B cell (primary cell): ENCODE results near the gene ARMC6. TPM values are rescaled to one million over a fixed set of nuclear protein-coding genes. Genes with fewer than 3 reads are reported as not detected.
A peak's percentile ranks its signal among the peaks of the same experiment; 100 is the strongest.

Source experiments
- ATAC-seq: fragments of 200-7000 bp; cut with Tn5 transposase; one replicate; pipeline ENCODE4 v1.10.0; 2021; ENCODE audit warnings: low read depth, mild to moderate bottlenecking, moderate number of reproducible peaks, moderate library complexity
- CTCF ChIA-PET: fragments of 350-600 bp; sonication (Branson Sonifier 250); formaldehyde crosslinking; loops from one replicate; lab custom pipeline; 2021; ENCODE audit warnings: antibody characterized with exemption, inconsistent platforms; lab: Charles Lee
- POLR2A ChIA-PET: fragments of 350-600 bp; sonication (Branson Sonifier 250); formaldehyde crosslinking; loops from one replicate; lab custom pipeline; 2021; ENCODE audit warnings: antibody characterized with exemption; lab: Charles Lee
- DNase-seq: peaks from one replicate; pipeline ENCODE4 v3.0.0; 2013
- H2AFZ ChIP-seq: 2 replicates; pipeline ENCODE4 v1.6.1; 2012; ENCODE audit warnings: mild to moderate bottlenecking, low read depth, low read length; ENCODE audit not compliant: insufficient read depth, poor library complexity, severe bottlenecking
- H3K27ac ChIP-seq, 2 donors: 1 replicate in 1 of 2; 2 replicates in 1 of 2; pipeline ENCODE4 v1.5.1; 2012 to 2013; ENCODE audit warnings: low read length in 2 of 2, mild to moderate bottlenecking in 2 of 2, moderate library complexity in 1 of 2
- H3K27me3 ChIP-seq, 4 experiments: fragments of 200-600 bp in 1 of 4; sonication (generic) in 1 of 4; replicated peaks in 1 of 4; 1 replicate in 2 of 4; 2 replicates in 2 of 4; pipeline versions ENCODE4 v1.6.1 to v1.7.0; 2013 to 2016; ENCODE audit warnings: low read length in 3 of 4, mild to moderate bottlenecking in 2 of 4, mixed read lengths in 1 of 4, moderate library complexity in 1 of 4; ENCODE audit not compliant: insufficient read depth in 4 of 4, control insufficient read depth in 3 of 4; ENCODE audit errors: control extremely low read depth in 1 of 4
- H3K36me3 ChIP-seq, 2 experiments: replicated peaks in 1 of 2; 1 replicate in 1 of 2; 2 replicates in 1 of 2; pipeline versions ENCODE4 v1.6.1 to v1.7.1; 2013; ENCODE audit warnings: low read length in 1 of 2; ENCODE audit not compliant: insufficient read depth in 2 of 2, control insufficient read depth in 1 of 2; ENCODE audit errors: control extremely low read depth in 1 of 2, extremely low read depth in 1 of 2
- H3K4me1 ChIP-seq, 2 donors: fragments of 200-600 bp in 1 of 2; sonication (generic) in 1 of 2; 1 replicate in 1 of 2; 2 replicates in 1 of 2; pipeline versions ENCODE4 v1.5.1 to v1.6.1; 2013 to 2017; ENCODE audit warnings: low read length in 2 of 2; ENCODE audit not compliant: control insufficient read depth in 2 of 2, insufficient read depth in 2 of 2
- H3K4me2 ChIP-seq: replicated peaks from 2 replicates; pipeline ENCODE3; 2012; ENCODE audit warnings: mild to moderate bottlenecking, low read depth, low read length; ENCODE audit not compliant: poor library complexity, severe bottlenecking
- H3K4me3 ChIP-seq, 5 experiments: fragments of 200-600 bp in 1 of 5; sonication (generic) in 1 of 5; 1 replicate in 3 of 5; 2 replicates in 2 of 5; pipeline versions ENCODE4 v1.5.1 to v1.7.0; 2011 to 2016; ENCODE audit warnings: low read length in 4 of 5, mild to moderate bottlenecking in 4 of 5, low read depth in 2 of 5, control low read depth in 1 of 5, moderate library complexity in 1 of 5; ENCODE audit not compliant: insufficient read depth in 1 of 5; ENCODE audit errors: control extremely low read depth in 1 of 5, extremely low read depth in 1 of 5
- H3K79me2 ChIP-seq: fragments of 200-600 bp; sonication (generic); one replicate; pipeline ENCODE4 v1.6.0; 2016; ENCODE audit warnings: low read length; ENCODE audit not compliant: control insufficient read depth, insufficient read depth
- H3K9ac ChIP-seq: fragments of 200-600 bp; sonication (generic); 2 replicates; pipeline ENCODE4 v1.6.1; 2017; ENCODE audit warnings: mild to moderate bottlenecking, low read length, moderate library complexity
- H3K9me3 ChIP-seq, 3 donors: one replicate each; pipeline versions ENCODE4 v1.6.1 to v1.7.1; 2013; ENCODE audit warnings: low read length in 2 of 3; ENCODE audit not compliant: control insufficient read depth in 2 of 3, insufficient read depth in 1 of 3; ENCODE audit errors: control extremely low read depth in 1 of 3
- H4K20me1 ChIP-seq: 2 replicates; pipeline ENCODE4 v1.6.0; 2012; ENCODE audit warnings: mild to moderate bottlenecking, low read length; ENCODE audit not compliant: insufficient read depth, control insufficient read depth, poor library complexity, severe bottlenecking
- H3K27ac Mint-ChIP-seq: one replicate; pipeline ENCODE4 v1.8.0; 2021; ENCODE audit warnings: mixed read lengths
- H3K27me3 Mint-ChIP-seq: one replicate; pipeline ENCODE4 v1.8.0; 2021; ENCODE audit warnings: mixed read lengths
- H3K4me1 Mint-ChIP-seq: one replicate; pipeline ENCODE4 v1.8.0; 2021; ENCODE audit warnings: mixed read lengths
- H3K4me3 Mint-ChIP-seq: one replicate; pipeline ENCODE4 v1.8.0; 2021; ENCODE audit warnings: mixed read lengths
- H3K9me3 Mint-ChIP-seq: one replicate; pipeline ENCODE4 v1.8.0; 2022; ENCODE audit warnings: mixed read lengths; ENCODE audit not compliant: insufficient read depth
- CTCF ChIP-seq: fragments of 200-600 bp; IDR thresholded peaks from one replicate; pipeline ENCODE4 v1.8.0; 2022; ENCODE audit warnings: antibody characterized with exemption, mild to moderate bottlenecking
- WGBS: methylation state at CpG from one replicate; pipeline ENCODE4 v1.1.5; 2013; ENCODE audit warnings: missing lambda C conversion rate; ENCODE audit not compliant: insufficient coverage; 5-methylcytosine and 5-hydroxymethylcytosine counted together
- intact Hi-C: fragments of 100-400 bp; cut with micrococcal nuclease; formaldehyde crosslinking; loops from one replicate; pipeline ENCODE4 v1.10.0; 2022
- polyA plus RNA-seq: library from polyadenylated mRNA; depleted of rRNA; stranded (reverse); fragments of >200 nt; gene quantifications from 2 replicates; pipeline ENCODE4 v1.2.3, GENCODE V29; 2012
- total RNA-seq, 2 donors: library from RNA; stranded (reverse); fragments of 120-200 nt in 1 of 2; gene quantifications; 1 replicate in 1 of 2; 2 replicates in 1 of 2; pipeline versions ENCODE4 v1.2.3 to v1.2.4, GENCODE V29; 2013 to 2022

ARMC6 gene
- total and polyA plus RNA-seq, 2 donors (not counting 1 experiment from before 2014, with no cell fraction given) = 15.2 to 27.6 TPM

DNA sequence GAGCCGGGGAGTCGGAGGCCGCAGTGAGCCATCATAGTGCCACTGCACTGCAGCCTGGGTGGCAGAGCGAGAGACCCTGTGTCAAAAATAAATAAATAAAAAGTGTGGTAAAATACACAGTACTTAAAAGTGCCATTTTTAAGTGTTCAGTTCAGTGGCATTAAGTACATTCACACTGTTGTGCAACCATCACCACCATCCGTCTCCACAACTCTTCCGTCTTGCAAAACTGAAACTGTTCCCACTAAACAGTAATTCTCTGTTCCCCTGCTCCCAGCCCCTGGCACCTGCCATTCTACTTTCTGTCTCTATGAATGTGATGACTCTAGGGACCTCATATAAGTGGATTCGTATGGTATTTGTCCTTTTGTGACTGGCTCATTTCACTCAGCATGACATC is 43.7 kb downstream of the ARMC6 start:
- peak overlapping the region; percentile 56 for H3K27ac Mint-ChIP-seq
- Histone ChIP-seq H3K9ac (no peak overlapping the region), H3K27me3 (no peaks in the 10 kb centered on the region), H2AFZ (no peak overlapping the region), H3K4me3 (no peak overlapping the region), H3K4me1 (peaks cover 0 to 20% of the 10 kb centered on the region in 2 donors), H3K36me3 (peaks cover 4 to 22% of the 10 kb centered on the region in 2 experiments), H3K27ac (no peak overlapping the region), H3K9me3 (no peaks in the 10 kb centered on the region), H3K4me2 (no peak overlapping the region), H4K20me1 (peaks cover 94% of the 10 kb centered on the region), H3K79me2 (peaks cover 96% of the 10 kb centered on the region)
- CTCF ChIA-PET = interaction anchor here (1.1 kb wide), 1 partner anchor 13 kb away, joined by 3 read pairs; the partner anchor contains the start of gene SLC25A42
- H3K4me1 Mint-ChIP-seq = peaks cover 53% of the 10 kb centered on the region
- POLR2A ChIA-PET = interaction anchor here (0.6 kb wide), 1 partner anchor 185 kb away, joined by 6 read pairs; no protein-coding TSS in a partner anchor
- intact Hi-C loops = no loop called here
- no peak for TF ChIP-seq CTCF
- DNase-seq = no peak
- H3K4me3 Mint-ChIP-seq = no peak overlapping the region
- ATAC-seq = no peak
- no peaks in the 10 kb centered on the region for H3K27me3 Mint-ChIP-seq
- no peaks in the 10 kb centered on the region for H3K9me3 Mint-ChIP-seq
- 94% methylated on average over 3 of the region's 7 CpGs for WGBS

GRCh38 chr19:19078801-19079200 is 45.4 kb downstream of the ARMC6 start:
- no peaks in the 10 kb centered on the region for H3K27me3 Mint-ChIP-seq
- Histone ChIP-seq H3K4me3 (no peak overlapping the region), H4K20me1 (peaks cover 95% of the 10 kb centered on the region), H3K36me3 (peaks cover 4 to 32% of the 10 kb centered on the region in 2 experiments), H3K27me3 (no peaks in the 10 kb centered on the region), H3K4me1 (peaks cover 0 to 15% of the 10 kb centered on the region in 2 donors), H3K9ac (no peak overlapping the region), H3K27ac (no peak overlapping the region), H2AFZ (no peak overlapping the region), H3K9me3 (no peaks in the 10 kb centered on the region), H3K4me2 (no peak overlapping the region), H3K79me2 (peaks cover 85% of the 10 kb centered on the region)
- H3K27ac Mint-ChIP-seq = no peak overlapping the region
- no peak for ATAC-seq
- H3K9me3 Mint-ChIP-seq = no peaks in the 10 kb centered on the region
- no peak for DNase-seq
- no peak for TF ChIP-seq CTCF
- H3K4me3 Mint-ChIP-seq = no peak overlapping the region
- POLR2A ChIA-PET = no interaction called here
- CTCF ChIA-PET = interaction anchor here (0.7 kb wide), 1 partner anchor 138 kb away, joined by 3 read pairs; no protein-coding TSS in a partner anchor
- intact Hi-C loops = no loop called here
- peaks cover 43% of the 10 kb centered on the region for H3K4me1 Mint-ChIP-seq
- 100% methylated on average over 1 of the region's 6 CpGs for WGBS
